SHP77 (cell line): ENCODE data around the gene IFT74.

Experiments used
- DNase-seq, 2 experiments: peaks; one replicate each; lab custom pipeline; 2025; lab: John Stamatoyannopoulos, UW

IFT74 gene

DNA sequence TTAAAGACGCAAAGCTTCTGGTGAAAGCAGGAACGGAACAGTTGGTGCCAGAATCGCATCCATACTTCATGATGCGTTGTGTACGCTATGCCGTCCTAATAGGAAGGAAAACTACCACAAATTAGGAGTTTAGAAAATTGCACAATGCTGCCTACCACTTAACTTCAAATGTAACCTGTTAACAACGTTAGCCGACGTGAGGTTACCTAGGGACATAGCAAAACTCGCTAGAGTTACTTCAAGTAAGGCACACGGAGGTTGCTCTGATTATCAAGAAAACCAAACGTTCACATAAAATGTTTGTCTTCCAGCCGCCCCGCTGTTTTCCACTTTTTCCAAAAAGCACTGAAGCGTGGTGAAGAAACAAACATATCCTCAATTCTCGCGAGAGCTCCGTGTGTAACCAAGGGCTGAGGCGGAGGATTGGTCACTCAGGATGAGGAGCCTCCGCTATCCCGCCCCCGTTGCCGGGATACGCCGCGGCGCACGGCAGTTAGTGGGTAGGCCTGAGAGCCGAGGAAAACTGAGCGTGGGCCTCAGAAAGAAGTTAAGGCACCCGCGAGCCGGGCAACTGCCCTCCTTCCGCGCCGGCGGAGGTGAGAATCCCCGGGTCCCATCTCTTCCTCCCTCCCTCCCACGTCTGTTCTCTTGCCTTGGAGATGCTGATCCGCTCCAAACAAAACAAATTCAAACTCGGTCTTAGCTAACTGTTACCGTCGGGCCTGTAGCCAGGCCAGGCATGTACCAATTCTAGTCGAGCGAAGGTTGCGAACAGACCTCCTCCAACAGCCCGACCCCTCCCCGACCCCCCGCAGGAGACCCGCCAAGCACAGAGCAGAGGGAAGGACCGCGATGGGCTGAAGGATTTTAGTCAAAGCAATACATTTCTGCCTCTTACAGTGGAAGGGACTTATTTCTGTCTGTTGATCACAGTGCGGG, at the start of gene IFT74:
TSS of gene IFT74 (plus strand) at position 492 of the 939 bp plus-strand sequence. CDS start 5,556 bp downstream, outside the sequence.
- DNase-seq, result peak; percentile 95 to 96

DNA sequence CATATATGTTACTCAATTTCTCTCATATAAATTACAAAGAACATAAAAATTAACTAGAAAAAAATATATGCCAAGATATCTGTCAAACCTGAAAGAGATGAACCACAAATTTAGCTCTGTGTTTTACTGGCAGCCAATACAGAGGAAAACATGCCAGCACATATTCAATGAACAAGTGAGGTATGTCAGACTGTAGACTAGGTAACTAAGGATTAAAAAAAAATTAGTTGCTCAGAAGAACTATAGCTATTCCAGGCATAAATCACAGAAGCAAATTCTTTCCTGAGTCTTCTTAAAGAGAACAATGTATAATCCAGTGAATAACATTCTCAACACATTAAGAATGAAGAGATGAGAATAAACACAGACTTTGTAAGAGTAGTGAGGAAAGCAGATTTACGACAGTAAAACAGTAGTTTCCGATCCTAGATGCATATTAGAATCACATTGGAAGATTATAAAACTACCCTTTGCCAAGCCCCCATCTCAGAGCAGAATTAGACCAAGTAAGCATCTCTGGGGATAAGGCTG, 43.0 kb upstream of the IFT74 start:
- no peak for DNase-seq

DNA sequence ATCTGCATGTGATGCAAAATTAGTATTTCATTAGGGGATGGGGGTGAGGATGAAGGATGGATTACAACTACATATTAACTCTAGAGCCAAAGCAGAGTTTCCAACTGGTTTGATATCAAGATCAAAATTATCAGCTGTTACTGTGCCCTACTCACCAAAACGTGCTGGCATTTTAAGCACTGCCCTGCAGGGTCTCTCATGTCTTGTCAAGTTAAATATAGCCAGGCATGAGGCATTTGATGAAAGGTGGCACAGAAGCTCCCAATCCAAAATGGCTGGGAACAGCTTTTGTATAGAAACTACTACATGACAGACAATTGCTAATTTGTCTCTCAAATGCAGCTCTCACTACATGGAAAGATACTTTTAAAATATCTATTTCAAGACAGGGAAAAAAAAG, 36.5 kb upstream of the IFT74 start:
- no peak for DNase-seq

DNA sequence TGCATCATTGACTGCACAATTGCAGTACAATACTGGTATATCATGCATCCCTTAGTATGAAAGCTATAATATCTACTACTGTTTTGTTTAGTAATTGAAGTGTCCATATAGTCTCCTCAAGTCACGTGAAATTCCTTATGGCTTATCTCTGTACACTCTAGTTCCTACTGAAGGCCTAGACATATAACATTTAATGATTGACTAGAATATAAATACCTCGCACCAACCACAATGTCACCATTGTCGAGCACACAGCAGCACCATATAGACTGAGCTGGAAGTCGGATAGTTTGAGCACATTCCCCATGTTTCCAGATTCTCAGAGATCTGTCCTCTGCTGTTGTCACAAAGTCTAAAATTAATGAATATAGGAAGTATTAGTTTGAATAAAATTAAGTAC, 30.6 kb upstream of the IFT74 start:
- DNase-seq, result no peak

DNA sequence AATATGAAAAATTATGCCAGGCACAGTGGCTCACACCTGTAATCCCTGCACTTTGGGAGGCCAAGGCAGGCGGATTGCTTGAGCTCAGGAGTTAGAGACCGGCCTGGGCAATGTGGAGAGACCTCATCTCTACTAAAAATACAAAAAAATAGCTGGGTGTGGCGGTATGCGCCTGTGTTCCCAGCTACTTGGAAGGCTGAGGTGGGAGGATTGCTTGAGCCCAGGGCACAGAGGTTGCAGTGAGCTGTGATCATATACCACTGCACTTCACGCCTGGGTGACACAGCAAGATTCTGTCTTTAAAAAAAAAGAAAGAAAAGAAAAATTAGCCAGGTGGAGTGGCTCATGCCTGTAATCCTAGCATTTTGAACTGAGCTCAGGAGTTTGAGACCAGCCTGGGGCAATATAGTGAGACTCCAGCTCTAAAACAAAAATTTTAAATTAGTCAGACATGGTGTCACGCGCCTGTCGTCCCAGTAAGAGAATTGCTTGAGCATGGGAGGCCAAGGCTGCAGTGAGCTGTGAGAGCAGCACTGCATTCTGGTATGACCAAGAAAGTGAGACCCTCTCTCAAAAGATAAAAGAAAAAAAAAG, 27.2 kb upstream of the IFT74 start:
- DNase-seq, result no peak

DNA sequence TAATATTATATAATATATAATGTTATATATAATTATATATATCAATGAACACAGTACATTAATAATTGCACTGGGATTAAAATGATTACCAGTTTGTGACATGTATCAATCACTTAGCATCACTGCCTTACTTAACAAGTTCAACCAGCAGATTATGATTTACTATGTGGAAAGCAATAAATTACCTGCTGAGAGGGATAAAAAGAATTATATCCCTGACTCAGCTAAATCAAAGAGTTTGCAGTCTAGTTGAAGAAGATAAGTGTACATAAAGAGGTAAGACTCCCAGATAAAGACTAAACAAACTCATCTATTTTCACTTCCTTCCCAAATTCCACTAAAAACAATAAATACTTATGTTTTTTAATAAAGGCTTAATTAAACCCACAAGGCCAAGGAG, 20.4 kb upstream of the IFT74 start:
- DNase-seq, result no peak

DNA sequence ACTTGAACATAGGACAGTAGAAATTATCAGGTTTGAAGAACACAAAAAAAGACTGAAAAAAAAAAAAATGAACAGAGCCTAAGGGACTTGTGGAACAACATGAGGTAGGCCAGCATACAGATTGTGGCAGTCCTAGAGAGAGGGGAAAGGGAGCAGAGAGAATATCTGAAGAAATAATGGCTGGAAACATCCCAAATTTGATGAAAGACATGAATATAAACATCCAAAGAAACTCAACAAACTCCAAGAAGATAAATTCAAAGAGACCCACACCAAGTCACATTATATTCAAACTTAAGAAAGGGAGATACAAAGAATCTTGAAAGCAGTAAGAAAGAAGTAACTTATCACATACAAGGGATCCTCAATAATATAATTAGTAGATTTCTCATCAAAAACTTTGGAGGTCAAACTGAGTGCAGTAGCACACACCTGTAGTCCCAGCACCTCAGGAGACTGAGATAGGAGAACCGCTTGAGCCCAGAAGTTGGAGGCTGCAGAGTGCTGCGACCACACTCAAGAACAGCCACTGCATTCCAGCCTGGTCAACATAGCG, 18.3 kb upstream of the IFT74 start:
- DNase-seq, result no peak

DNA sequence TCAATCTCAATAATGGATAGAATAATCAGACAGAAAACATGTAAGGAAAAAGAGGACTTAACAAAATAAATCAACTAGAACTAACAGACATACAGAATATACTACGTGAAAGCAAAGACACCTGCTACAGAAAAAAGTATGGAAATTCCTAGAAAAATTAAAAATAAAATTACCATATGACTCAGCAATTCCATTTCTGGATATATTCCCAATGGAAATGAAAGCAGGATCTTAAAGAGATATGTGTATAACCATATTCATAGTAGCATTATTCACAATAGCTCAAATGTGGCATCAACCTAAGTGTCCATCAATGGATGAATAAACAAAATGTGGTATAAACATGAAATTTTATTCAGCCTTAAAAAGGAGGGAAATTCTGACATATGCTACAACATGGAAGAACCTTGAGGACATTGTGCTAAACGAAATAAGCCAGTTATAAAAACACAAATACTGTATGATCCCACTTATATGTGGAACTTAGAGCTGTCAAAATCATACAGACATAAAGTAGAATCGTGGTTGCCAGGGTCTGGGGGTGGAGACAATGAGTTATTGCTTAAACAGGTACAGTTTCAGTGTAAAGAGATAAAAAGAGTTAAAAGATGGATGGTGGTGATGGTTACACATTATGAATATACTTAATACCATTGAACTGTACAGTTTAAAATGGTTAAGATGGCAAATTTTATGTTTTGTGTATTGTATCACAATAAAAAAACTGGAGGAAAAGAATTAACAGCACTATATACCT, 16.1 kb upstream of the IFT74 start:
- no peak for DNase-seq

DNA sequence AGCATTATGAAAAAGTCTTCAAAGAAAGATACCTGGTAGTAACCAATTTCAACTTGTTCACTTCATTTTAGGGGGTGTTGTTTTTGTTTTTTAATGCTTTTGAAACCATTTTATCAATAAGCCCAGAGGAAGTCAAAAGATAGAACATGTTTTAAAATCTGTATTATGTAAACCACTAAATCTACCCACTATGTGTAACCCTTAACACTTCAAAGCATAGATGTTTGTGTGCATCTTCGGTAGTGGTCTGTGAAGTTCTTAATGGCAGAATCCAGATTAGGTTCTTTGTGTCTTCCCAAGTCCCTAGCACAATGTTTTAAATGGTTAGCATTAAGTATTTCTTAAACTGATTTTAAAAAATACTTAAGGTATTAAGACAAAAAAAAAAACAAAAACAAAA, 15.4 kb upstream of the IFT74 start:
- DNase-seq, result no peak

DNA sequence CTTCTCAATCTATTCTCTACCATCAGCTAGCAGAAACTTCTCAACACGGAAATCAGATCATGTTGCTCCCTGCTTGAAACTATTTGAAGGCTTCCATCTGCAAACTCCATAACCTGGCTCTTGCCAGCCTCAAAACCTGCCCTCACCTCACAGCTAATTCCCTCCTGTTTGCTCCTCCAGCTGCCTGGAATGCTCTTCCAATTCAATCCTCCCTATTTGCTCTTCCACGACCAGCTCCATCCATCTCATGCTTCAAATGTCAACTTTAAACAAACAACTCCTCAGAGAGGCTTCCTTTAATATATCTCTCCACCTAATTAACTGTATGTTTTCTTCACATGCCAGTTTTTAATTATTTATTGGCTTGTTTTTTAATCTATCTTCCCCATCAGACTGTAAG, 10.6 kb upstream of the IFT74 start:
- DNase-seq, result peak in 1 of 2 experiments; percentile 4

DNA sequence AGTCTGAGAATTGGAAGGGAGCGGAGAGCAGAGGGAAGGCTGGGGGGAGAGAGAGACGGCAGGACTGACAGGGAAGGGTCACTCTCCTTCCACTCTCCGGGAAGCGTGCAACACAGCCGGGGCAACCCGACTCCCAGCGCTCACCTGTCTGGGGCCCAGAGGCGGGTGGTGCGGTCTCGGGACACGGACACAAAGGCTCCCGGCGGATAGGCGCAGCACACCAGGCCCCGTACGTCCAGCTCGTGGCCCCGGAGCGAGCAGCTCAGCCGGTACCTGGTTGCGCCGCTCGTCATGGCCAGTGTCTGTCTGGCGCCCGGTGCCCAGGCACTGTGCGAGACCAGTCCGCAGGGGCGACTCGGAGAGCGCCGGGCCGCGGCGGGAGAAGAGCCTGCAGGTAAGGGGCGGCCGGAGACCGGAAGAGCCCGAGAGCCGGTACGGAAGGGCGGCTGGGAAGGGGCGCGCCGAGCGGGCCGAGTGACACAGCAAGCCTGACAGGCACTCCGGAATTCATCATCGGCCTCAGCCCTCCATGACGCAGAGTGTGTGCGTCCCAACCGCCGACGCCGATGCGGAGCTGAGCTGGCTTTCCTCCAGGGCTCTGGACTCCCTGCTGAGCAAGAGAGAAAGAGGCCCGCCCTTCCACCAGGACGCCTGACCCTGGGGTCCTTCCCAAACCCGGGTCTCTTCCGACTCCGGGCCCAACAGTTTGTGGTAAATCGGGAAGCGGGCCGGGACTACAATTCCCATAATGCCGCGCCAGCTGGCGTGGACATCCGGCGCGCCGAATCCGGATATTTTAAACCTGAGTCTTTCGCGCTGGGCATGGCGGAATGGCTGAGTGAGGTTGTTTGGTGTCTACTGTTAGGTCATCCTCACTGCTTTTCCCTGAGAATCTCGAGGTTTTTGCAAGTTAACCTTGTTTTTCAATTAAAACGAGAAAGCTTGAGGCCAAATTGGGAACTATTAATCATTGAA, 9.2 kb upstream of the IFT74 start, which contains the start of gene PLAA:
TSS of gene PLAA (minus strand) at position 490 of the 975 bp plus-strand sequence. CDS start at position 293, 197 bp downstream.
- peak; percentile 89 to 90 for DNase-seq

DNA sequence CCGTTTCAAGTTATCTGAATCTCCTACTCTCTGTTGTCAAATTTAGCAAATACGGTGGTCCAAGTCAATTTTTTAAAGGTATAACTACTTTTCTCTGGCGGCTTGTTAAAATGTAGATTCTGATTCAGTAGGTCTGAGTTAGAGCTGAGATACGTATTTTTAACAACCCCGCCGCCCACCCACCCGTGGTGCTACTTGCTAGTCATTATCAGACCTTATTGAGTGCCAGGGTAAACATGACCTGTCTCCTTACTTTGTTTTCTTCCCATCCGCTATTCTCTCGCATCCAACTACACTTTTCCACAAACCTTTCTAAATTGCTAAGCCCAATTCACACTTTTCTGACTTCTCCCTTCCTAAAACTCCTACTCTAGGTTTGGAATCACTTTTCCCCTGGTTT, 8.5 kb upstream of the IFT74 start:
- no peak for DNase-seq

DNA sequence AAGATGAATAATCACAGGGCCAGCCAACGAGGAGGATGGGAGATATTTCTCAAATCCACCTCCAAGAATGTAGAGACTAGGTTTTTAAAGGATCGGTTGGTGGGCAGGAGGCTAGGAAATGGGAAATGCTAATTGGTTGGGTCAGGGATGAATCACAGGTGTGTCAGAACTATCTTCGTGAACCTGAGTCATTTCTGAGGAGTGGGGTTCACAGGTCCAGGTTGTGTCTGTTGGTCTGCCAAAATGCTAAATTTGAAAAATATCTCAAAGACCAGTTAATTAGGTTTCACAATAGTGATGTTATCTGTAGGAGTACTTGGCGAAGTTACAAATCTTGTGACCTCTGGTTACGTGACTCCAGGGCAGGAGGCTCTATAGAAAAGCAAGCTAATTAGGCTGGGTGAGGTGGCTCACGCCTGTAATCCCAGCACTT, 6.6 kb upstream of the IFT74 start:
- no peak for DNase-seq

DNA sequence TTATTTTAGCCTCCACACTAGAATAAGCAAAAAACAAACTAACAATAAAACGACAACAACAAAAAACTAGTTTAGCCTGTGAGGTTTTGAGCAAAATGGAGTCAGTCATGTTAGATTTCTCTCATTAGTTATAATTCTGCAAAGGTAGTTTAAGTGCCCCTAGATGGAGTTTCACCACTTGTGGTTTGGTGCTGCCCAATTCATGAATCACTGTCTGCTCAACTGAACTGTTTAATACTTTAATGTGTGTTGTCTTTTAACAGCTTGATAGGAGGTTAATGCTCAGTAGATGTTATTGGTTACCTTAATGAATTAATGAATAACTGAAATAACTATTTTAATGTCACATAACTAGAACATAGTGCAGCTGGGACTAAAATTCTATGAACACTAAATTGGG, 5.7 kb upstream of the IFT74 start:
- DNase-seq, result no peak

DNA sequence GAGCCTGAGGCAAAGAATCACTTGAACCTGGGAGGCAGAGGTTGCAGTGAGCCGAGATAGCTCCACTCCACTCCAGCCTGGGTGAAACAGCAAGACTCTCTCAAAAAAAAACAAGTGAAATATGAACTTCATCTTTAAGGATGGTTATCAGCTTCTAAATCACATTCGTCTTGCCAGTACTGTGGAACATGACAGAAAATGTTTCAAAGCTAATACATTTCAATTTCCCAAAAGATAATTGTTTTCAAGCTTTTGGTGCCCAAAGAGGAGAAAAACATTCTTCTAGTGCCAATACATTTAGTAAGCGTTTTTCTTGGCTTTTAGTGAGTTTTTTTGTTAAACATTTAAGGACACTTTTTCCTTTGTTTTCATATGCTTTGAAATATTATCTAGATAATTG, 4.4 kb upstream of the IFT74 start:
- DNase-seq, result no peak

DNA sequence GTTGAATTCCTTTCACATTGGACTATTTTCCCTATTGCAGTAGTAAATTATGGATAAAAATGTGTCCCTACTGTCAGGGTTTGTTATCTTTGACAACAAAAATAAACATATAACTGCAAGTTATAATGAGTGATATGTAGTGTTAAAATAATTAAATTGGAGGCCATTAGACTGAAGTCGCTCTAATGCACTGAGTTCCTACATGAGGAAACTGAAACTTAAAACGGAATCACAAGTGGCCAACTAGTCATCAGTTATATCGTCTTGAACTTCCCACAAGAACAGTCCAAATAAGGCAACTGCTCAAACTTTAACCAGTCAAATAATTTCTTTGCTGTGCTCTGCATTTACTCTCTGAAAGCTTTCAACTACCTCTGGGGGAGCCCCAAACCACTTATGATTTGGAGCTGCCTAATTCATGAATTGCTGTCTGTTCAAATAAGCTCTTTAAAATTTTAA, 2.1 kb upstream of the IFT74 start:
- no peak for DNase-seq

DNA sequence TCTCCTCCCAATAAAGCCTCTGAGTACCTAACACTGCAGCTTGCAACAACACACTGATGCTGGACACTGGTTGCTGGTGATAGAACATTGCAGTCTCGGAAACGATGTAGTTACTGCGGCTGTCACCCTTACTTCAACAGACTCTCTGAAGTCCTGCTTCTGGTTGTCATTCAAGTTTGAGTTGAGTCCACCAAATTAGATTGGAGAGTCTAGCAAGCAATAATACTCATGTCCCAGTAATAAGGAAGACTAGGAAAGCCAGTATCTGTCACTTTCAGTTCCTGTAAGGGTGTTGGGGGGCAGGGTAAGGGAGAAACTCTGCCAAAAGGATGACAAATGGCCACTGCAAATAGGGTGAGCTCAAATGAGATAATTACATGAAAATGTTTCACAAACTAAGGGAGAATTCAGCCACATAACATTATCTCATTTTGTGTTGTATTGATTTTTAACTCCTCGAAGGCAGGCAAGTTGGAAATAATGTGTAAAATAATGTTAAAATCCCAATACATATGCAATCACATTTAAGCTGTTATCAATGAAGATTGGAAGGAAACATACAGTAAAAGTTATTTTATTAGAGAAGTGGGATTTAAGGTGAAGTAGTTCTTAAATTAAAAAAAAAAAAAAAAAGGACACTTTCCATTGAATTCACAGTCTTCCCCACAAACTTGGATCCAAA, 849 bp upstream of the IFT74 start:
- no peak for DNase-seq

DNA sequence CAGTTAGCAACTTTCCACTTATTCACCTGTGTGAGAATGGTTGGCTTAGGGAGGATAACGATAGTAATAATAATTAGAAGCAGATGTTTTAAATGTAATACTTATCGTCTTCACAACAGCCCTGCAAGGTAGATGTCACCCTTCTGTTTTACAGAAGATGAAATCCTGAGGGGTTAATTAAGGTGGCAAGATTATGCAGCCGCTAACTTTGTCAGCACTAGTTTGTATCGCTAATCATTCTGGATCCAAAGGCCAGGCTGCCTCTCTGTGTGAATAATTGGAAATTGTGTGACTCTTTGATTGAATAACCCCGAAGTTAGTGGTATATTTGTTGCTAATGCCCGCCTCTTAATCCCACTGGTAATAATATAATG, 635 bp downstream of the IFT74 start:
- no peak for DNase-seq

DNA sequence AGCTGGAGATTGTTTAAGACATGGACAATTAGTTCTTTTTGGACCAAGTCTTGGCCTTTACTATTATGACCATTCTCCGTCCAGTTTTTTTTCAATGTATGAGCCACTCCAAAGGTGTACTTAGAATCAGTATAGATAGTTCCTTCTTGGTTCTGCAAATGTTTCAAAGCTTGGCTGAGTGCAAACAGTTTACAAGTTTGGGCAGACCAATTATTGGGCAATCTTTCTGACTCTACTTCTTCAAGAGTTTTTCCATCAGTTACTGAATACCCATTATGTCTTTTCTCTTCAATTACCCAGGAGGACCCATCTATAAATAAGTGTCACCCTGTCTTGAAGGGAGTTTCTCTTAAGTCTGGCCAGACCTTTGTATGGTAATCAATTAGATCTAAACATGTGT, 15.5 kb downstream of the IFT74 start:
- DNase-seq, result no peak

DNA sequence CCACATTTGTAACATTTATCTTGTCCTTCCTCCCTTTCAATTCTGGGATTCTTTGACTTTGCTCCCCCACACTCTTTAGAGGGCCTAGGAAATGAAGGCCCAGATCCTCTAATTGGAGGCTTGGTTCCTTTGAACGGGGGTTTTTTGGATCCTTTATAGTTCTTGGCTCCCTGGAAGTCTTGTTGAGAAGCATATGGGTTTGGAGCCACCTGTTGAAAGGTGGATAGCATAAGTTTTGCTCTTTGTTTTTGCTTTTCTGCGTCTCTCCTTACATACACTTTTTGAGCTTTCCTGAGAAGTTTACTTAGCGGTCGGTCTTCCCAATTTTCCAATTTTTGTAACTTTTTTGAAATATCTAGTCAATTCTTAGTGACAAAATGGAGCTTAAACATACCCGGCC, 17.8 kb downstream of the IFT74 start:
- DNase-seq, result no peak
